Esophagus muscularis mucosa (tissue), 4 donors: ENCODE measurements around the gene ECHDC1. TPM values are rescaled to one million over a fixed set of nuclear protein-coding genes. Genes with fewer than 3 reads are reported as not detected.

ENCODE experiments used
- DNase-seq: peaks from one replicate; pipeline ENCODE4 v3.0.0-alpha.2; 2017; ENCODE audit errors: extremely low spot score
- H3K27ac ChIP-seq, 4 donors: fragments of 200-600 bp; sonication (generic); replicated peaks in 1 of 4; 1 replicate in 3 of 4; 2 replicates in 1 of 4; pipeline ENCODE4 v1.5.1; 2016 to 2019; ENCODE audit warnings: mild to moderate bottlenecking in 1 of 4
- H3K27me3 ChIP-seq, 4 donors: fragments of 200-600 bp; sonication (generic); one replicate each; pipeline versions ENCODE4 v1.5.1 to v1.6.0; 2016 to 2019
- H3K36me3 ChIP-seq, 4 donors: fragments of 200-600 bp; sonication (generic); one replicate each; pipeline ENCODE4 v1.5.1; 2016 to 2019
- H3K4me1 ChIP-seq, 4 donors: fragments of 200-600 bp; sonication (generic); one replicate each; pipeline ENCODE4 v1.5.1; 2016 to 2019
- H3K4me3 ChIP-seq, 4 donors: fragments of 200-600 bp; sonication (generic); 1 replicate in 2 of 4; 2 replicates in 2 of 4; pipeline ENCODE4 v1.5.1; 2016 to 2019; ENCODE audit warnings: mild to moderate bottlenecking in 4 of 4, moderate library complexity in 1 of 4
- H3K9me3 ChIP-seq, 4 donors: fragments of 200-600 bp; sonication (generic); 1 replicate in 3 of 4; 2 replicates in 1 of 4; pipeline ENCODE4 v1.5.1; 2016 to 2019
- EP300 ChIP-seq: sonication (generic); formaldehyde crosslinking; IDR thresholded peaks from one replicate; pipeline ENCODE4 v1.6.1; 2017; ENCODE audit warnings: antibody characterized with exemption
- POLR2A ChIP-seq: fragments of 450-650 bp; IDR thresholded peaks from one replicate; pipeline ENCODE4 v1.6.1; 2017; ENCODE audit warnings: antibody characterized with exemption, moderate library complexity, mild to moderate bottlenecking, low read depth
- POLR2AphosphoS5 ChIP-seq, 2 donors: sonication (generic); formaldehyde crosslinking; IDR thresholded peaks; one replicate each; pipeline ENCODE4 v1.6.1; 2017; ENCODE audit warnings: antibody characterized with exemption in 2 of 2
- WGBS: methylation state at CpG from one replicate; pipeline ENCODE4 v1.1.5; 2018; 5-methylcytosine and 5-hydroxymethylcytosine counted together
- intact Hi-C: fragments of 100-400 bp; cut with DNase I; formaldehyde crosslinking; loops from one replicate; pipeline ENCODE4 v1.15.1; 2023
- total RNA-seq, 4 donors: library from RNA; depleted of rRNA; stranded (reverse); fragments of >200 nt; gene quantifications; one replicate each; pipeline versions ENCODE4 v1.1.0 to v1.2.1, GENCODE V29; 2016
- TF ChIP-seq, protein P1 (sequence below), 3 experiments: fragments of 200-600 bp in 2 of 3; fragments of 450-650 bp in 1 of 3; sonication (generic) in 2 of 3; IDR thresholded peaks; one replicate each; pipeline ENCODE4 v1.5.1; 2017 to 2019; ENCODE audit warnings: antibody characterized with exemption in 3 of 3, mild to moderate bottlenecking in 2 of 3, moderate library complexity in 1 of 3

ECHDC1 gene
- total RNA-seq, 4 donors from 2014 or later: 42.5 to 70.6 (median 57.9) TPM

DNA sequence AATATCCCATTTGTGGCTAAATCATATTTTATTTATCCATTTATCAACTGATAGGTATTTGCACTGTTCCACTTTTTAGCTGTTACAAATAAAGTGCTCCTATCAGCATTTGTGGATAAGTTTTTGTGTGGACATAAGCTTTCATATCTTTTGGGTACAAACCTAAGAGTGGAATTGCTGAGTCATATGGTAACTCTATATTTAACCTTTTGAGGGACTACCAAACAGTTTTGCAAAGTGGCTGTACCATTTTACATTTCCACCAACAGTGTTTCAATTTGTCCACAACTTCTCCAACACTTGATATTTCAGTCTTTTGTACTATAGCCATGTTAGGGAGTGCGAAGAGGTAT is 23.6 kb upstream of the ECHDC1 start:
- no peak overlapping the region for H3K27ac ChIP-seq

DNA sequence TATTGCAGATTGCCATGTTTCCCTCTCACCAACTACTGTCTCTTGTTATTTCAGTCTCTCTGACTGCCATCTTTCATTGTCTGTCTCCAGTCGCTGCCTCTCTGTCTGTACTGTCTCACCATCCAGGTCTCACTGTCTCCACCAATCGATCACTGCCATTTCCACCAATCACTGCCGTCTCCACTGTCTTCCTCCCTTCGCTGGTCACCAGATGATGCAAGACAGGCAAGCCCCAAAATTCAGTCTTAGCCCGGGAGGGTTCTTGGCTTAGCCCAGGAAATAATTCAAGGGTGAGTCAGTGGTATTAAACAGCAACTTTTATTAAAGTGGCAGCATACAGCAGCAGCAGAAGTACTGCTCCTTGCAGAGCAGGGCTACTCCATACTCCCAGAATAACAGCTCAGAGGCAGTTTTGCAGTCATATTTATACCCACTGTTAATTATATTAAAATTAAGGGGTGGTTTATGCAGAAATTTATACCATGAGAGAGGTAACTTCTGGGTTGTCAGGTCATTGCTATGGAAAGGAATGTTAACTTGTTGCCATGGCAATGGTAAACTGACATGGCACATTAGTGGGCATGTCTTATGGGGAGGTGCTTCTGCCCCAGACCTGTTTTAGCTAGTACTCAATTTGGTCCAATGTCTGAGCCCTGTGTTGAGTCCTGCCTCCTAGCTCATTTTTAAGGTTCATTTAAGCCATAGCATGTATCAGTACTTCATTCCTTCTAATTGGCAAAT is 23.0 kb upstream of the ECHDC1 start:
- intact Hi-C loops: no loop called here
- no peak for DNase-seq
- H3K36me3 ChIP-seq: no peaks in the 10 kb centered on the region
- H3K27ac ChIP-seq: peak overlapping the region in 3 of 4 donors; percentile 27 to 65 (median 52)
- H3K9me3 ChIP-seq: peaks cover 0 to 4% (median 0%) of the 10 kb centered on the region in 4 donors
- TF ChIP-seq, protein P1, sequence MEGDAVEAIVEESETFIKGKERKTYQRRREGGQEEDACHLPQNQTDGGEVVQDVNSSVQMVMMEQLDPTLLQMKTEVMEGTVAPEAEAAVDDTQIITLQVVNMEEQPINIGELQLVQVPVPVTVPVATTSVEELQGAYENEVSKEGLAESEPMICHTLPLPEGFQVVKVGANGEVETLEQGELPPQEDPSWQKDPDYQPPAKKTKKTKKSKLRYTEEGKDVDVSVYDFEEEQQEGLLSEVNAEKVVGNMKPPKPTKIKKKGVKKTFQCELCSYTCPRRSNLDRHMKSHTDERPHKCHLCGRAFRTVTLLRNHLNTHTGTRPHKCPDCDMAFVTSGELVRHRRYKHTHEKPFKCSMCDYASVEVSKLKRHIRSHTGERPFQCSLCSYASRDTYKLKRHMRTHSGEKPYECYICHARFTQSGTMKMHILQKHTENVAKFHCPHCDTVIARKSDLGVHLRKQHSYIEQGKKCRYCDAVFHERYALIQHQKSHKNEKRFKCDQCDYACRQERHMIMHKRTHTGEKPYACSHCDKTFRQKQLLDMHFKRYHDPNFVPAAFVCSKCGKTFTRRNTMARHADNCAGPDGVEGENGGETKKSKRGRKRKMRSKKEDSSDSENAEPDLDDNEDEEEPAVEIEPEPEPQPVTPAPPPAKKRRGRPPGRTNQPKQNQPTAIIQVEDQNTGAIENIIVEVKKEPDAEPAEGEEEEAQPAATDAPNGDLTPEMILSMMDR (IDR thresholded peaks at IDR 0.05): no peak
- TF ChIP-seq POLR2AphosphoS5 (IDR thresholded peaks at IDR 0.05): peak; percentile 10 to 46
- no peak for TF ChIP-seq EP300
- TF ChIP-seq POLR2A: no peak
- no peak overlapping the region for H3K4me3 ChIP-seq
- peaks cover 0 to 14% (median 12%) of the 10 kb centered on the region in 4 donors for H3K4me1 ChIP-seq
- WGBS: 22% methylated on average over 5 of the region's 5 CpGs
- H3K27me3 ChIP-seq: no peaks in the 10 kb centered on the region

More for the DNA sequence above, 23.6 kb upstream of the ECHDC1 start:
- Histone ChIP-seq H3K9me3 (peaks cover 0 to 4% (median 0%) of the 10 kb centered on the region in 4 donors), H3K4me3 (no peak overlapping the region), H3K4me1 (peaks cover 0 to 14% (median 12%) of the 10 kb centered on the region in 4 donors), H3K36me3 (no peaks in the 10 kb centered on the region), H3K27me3 (no peaks in the 10 kb centered on the region)
- DNase-seq: no peak
- intact Hi-C loops: no loop called here
- no peak for TF ChIP-seq POLR2AphosphoS5 (IDR thresholded peaks at IDR 0.05)
- no peak for TF ChIP-seq EP300
- no peak for TF ChIP-seq POLR2A
- TF ChIP-seq, protein P1 (IDR thresholded peaks at IDR 0.05): no peak
- 97% methylated on average over 1 of the region's 1 CpG for WGBS

DNA sequence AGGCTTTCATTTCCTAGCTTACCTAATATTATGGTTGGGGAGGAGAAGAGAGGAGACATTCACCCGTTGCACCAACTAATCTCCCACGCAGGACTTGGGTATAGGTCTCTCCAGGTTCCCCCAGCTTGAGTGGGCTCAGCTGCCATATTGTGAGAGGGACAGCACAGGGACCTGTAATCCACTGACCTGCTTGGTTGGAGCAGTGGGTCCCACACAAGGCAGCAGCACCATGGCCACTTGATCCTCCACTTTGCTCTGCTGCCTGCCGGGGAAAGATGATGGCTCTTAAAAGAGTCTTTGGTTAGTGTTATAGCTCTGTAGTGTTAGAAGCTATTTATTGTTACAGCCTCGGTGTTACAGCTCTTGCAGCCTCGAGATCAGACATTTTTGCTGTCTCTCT is 22.5 kb upstream of the ECHDC1 start:
- Histone ChIP-seq H3K9me3 (peaks cover 0 to 1% (median 0%) of the 10 kb centered on the region in 4 donors), H3K36me3 (no peaks in the 10 kb centered on the region), H3K27ac (peak overlapping the region in 3 of 4 donors; percentile 27 to 65 (median 52)), H3K4me1 (peaks cover 0 to 14% (median 12%) of the 10 kb centered on the region in 4 donors), H3K27me3 (no peaks in the 10 kb centered on the region), H3K4me3 (no peak overlapping the region)
- intact Hi-C loops: no loop called here
- TF ChIP-seq EP300: no peak
- no peak for DNase-seq
- WGBS: 82% methylated on average over 5 of the region's 5 CpGs

DNA sequence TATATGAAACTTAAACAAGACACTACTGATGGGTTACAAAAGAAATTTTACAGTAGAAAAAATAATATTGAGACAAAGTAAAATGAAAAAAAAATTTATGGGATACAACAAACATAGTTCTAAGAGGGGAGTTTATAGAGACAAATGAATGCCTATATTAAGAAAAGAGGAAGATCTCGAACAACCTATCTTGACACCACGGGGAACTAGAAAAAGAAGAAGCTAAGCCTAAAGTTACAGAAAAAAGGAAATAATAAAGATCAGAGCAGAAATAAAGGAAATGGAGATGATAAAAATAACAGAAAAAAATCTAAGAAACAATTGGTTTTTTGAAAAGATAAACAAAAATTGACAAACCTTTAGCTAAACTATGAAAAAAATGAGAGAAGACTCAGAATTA is 9.1 kb upstream of the ECHDC1 start:
- intact Hi-C loops: no loop called here
- no peaks in the 10 kb centered on the region for H3K4me1 ChIP-seq
- no peaks in the 10 kb centered on the region for H3K36me3 ChIP-seq
- WGBS: 74% methylated on average over 2 of the region's 2 CpGs
- peaks cover 0 to 11% (median 4%) of the 10 kb centered on the region in 4 donors for H3K9me3 ChIP-seq
- H3K4me3 ChIP-seq: no peak overlapping the region
- TF ChIP-seq POLR2AphosphoS5 (IDR thresholded peaks at IDR 0.05): no peak
- TF ChIP-seq EP300: no peak
- TF ChIP-seq, protein P1 (IDR thresholded peaks at IDR 0.05): no peak
- no peak for TF ChIP-seq POLR2A
- no peak overlapping the region for H3K27ac ChIP-seq
- H3K27me3 ChIP-seq: no peaks in the 10 kb centered on the region
- no peak for DNase-seq

DNA sequence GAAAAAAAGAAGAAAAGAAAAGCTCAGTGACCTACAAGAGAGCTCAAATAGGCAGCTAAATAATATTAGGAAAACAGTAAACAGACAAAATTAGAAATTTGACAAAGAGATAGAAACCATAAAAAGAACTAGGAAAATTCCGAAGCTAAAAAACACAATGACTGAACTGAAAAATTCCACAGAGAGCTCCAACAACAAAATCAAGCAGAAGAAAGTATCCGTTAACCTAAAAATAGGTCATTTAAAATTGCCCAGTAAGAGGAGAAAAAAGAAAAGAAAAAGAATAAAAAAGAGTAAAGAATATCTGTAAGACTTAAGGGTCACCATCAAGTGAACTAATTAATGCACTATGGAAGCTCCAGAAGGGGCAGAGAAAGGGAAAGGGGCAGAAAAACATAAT is 6.6 kb upstream of the ECHDC1 start:
- WGBS: 91% methylated on average over 2 of the region's 2 CpGs
- Histone ChIP-seq H3K27ac (no peak overlapping the region), H3K4me3 (no peak overlapping the region), H3K9me3 (peaks cover 0 to 11% (median under 1%) of the 10 kb centered on the region in 4 donors), H3K36me3 (no peaks in the 10 kb centered on the region), H3K27me3 (no peaks in the 10 kb centered on the region), H3K4me1 (peaks cover 0 to 5% (median 0%) of the 10 kb centered on the region in 4 donors)
- TF ChIP-seq, protein P1 (IDR thresholded peaks at IDR 0.05): no peak
- no peak for TF ChIP-seq POLR2A
- TF ChIP-seq POLR2AphosphoS5 (IDR thresholded peaks at IDR 0.05): no peak
- TF ChIP-seq EP300: no peak
- intact Hi-C loops: loop anchor here (10.0 kb wide), 1 partner anchor 65 kb away; no protein-coding TSS in a partner anchor
- no peak for DNase-seq
